HG02885 (cell line): Measurements from ENCODE around the gene ACOT7.
"Not testable (repeated sequence)": the region's sequence is repeated elsewhere in the genome, so short reads cannot be mapped to it uniquely, and the experiment has no call there.

ENCODE experiments used
- ATAC-seq: cut with Tn5 transposase; IDR thresholded peaks from one replicate; pipeline ENCODE4 v1.9.1; 2021; ENCODE audit warnings: mild to moderate bottlenecking; ENCODE audit not compliant: unreplicated experiment, poor library complexity

The ACOT7 gene

GRCh38 chr1:6321205-6321604, 72.4 kb downstream of the ACOT7 start:
- no peak for ATAC-seq

GRCh38 chr1:6317098-6317760, 76.3 kb downstream of the ACOT7 start:
- no peak for ATAC-seq

DNA sequence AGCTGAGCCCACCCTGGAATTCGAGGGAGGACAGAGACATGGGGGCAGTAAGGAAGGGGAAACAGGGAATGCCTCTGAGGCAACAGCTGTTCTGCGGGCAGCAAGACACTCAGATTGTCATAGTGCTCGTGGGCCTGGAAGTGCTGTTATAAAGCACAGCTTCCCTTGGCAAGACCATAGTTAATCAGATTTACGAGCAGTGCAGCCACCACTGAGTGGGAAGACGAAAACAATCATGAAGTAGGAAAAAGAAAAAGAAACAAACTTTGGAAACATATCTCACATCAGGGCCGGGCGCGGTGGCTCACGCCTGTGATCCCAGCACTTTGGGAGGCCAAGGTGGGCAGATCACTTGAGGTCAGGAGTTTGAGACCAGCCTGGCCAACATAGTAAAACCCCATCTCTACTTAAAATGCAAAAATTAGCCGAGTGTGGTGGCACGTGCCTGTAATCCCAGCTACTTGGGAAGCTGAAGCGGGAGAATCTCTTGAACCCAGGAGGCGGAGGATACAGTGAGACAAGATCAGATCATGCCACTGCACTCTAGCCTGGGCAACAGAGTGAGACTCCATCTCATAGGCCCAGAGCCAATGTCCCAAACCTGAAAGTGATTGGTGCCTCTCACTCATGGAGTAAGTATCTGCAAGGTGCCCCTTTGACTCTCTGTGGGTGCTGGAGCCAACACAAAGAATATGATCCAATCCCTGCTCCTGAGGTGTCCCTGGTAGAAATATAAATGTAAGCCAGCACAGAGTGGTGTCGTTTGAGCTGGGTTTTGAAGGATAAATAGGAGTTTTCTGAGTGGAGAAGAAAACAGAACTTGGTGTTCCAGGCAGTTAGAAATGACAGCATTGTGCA, 77.1 kb downstream of the ACOT7 start:
- ATAC-seq, result no peak

DNA sequence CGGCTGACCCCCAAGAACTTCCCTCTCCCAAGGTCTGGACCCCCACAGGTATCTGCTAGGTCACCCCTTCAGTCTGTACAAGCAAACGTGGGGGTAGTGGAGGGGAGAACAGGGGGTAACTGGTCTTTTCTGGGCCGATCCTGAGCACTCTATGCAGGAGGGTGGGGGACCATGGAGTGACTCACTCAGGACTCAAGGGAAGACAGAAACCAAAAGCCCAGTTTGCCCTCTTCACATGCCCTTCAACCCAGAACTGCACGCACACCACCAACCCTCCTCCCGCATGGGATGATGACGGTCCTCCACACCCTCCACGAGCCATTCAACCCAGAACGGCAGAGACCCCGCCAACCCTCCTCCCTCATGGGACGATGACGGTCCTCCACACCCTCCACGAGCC, 79.1 kb downstream of the ACOT7 start:
- ATAC-seq, result no peak

GRCh38 chr1:6313393-6314200, 80.0 kb downstream of the ACOT7 start:
- no peak for ATAC-seq

DNA sequence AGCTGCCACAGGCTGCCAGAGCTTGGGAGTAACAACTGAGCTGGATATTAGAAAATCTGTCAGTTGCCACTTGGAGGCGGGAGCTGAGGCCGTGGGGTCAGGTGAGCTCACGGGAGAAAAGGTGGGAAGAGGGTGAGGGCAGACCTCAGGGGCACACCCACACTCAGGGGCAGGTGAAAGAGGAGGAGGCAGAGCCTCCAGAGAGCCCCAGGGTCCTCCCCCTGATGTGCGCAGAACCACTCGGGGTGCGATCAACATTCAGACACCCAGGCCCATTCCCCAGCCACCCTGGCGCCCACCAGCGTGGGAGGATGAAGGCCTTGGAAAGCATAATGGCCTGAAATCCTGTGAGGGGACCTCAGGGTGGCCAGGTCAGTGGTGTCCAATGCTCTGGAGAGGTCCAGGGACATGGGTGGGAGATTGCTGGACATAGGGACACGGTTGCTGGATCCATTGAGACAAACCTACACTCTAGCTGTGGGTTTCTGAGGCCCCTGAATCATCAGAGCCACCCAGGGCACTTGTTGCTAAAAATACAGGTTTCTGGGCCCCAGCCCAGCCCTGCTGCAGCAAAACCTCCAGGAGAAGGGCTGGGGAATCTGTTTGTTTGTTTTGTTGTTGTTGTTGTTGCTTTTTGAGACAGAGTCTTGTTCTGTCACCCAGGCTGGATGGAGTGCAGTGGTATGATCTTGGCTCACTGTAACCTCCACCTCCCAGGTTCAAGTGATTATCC, 83.3 kb downstream of the ACOT7 start:
- ATAC-seq, result no peak

GRCh38 chr1:6309564-6309963, 84.0 kb downstream of the ACOT7 start:
- ATAC-seq, result no peak

GRCh38 chr1:6308449-6308848, 85.1 kb downstream of the ACOT7 start:
- no peak for ATAC-seq

GRCh38 chr1:6307682-6308081, 85.9 kb downstream of the ACOT7 start:
- ATAC-seq, result not testable (repeated sequence)

GRCh38 chr1:6307099-6307498, 86.5 kb downstream of the ACOT7 start:
- ATAC-seq, result no peak

DNA sequence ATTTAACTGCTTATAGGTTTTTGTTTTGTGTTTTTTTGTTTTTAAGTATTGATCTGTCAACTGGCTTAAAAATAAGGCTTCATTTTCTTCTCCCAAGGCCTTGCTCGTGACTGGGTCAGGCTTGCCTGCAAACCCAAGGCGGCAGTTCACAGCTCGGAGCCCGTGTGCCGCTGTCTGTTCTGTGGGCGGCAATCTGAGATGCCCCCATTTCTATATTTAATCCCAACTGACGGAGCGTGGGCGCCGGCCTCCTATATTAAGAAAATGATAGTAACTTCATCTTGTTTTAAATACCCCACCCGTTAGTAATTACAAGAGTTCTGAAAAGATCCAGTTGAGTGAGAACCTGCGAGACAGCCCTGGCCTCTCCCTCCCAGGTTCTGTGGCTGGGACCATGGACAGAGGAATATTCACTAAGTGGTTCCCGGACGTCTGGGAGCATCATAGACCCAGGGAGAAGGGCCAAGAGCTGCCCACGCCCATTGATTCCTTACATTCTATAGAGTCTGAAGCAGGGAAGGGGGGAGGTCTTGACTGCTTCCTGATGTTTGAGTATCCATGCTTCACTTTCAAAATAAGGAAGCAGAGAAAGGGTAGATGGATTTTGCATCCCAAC, 90.1 kb downstream of the ACOT7 start:
- ATAC-seq, result no peak

DNA sequence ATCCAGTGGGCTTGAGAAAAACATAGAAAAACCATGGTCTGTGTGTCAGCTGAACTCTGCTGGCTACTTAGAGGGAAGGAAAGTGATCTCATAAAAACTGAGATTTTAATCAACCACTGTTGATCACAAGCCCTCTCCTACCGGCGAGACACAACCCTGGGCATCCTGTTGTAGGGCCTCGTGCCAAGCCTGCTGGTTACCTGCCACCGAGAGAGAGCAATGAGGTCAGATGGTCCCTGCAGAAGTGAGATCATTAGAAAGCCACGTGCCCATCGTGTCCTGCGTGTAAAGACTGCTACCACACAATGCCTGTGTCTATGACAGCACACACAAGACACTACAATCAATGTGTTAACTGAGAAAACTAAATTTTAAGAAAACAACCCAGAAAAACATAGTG, 91.0 kb downstream of the ACOT7 start:
- ATAC-seq, result no peak

DNA sequence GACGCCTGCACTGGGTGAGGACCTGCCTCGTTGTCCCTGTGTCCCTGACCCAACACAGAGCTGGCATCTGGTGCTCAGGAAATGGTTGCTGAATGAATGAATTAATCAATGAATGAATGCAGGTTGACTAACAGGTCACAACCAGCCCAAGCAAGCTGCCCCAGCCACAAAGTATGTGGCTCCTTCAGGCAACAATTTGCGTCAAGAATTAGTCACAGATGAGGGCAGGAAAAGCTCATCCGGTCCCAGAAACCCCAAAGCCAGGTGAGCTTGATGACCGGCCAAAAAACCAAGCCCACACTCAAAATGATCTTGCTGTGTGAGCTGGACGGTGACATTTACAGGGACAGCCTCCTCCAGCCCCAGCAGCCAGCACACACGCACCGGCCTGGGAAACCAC, 92.0 kb downstream of the ACOT7 start:
- no peak for ATAC-seq

DNA sequence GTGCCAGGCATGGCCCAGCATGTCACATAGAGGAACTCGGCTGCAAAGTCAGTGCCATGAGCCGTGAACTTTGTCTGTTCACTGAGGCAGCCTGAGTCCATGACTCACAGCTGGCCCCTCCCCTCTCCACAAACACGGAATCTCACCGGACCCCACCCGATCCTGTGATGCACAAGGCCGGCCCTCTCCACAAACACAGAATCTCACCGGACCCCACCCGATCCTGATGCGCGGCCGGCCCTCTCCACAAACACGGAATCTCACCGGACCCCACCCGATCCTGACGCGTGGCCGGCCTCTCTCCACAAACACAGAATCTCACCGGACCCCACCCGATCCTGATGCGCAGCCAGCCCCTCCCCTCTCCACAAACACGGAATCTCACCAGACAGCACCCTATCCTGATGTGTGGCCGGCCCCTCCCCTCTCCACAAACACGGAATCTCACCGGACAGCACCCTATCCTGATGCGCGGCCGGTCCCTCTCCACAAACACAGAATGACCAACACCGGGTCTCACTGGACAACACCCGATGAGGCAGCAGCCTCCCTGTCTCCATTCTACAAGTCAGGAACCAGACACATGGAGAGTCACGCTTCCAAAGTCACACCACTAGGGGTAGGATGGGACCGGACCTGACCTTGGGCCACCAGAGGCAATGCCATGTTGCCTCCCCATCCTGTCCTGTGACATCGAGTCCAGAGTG, 93.1 kb downstream of the ACOT7 start:
- ATAC-seq, result no peak

DNA sequence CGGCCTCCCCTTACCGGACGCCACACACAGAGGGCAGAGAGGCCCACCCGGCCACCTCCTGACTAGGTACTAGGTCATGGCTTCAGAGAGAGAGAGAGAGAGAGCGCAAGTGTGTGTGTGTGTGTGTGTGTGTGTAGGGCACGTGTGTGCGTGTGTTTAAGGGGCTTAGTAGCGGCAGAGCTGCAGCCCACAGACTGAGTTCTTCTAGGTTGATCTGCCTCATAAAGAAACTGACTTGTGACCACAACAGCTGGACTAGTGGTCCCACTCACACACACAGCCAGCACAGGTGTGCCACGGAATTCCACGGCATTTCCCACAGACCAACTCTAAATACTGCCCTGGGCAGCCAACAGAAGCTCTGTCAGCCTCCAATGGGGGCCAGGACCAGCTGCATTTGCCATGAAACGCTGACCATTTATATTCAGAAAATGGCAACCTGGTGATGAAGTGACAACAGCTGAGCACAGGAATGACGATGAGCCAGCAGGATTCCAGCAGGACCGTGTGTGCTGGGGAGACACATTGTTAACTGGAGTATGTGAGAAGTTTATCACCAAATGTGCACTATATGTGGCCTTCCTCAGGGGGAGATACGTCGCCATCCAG, 93.9 kb downstream of the ACOT7 start:
- ATAC-seq, result no peak

GRCh38 chr1:6298940-6299465, 94.6 kb downstream of the ACOT7 start:
- no peak for ATAC-seq

DNA sequence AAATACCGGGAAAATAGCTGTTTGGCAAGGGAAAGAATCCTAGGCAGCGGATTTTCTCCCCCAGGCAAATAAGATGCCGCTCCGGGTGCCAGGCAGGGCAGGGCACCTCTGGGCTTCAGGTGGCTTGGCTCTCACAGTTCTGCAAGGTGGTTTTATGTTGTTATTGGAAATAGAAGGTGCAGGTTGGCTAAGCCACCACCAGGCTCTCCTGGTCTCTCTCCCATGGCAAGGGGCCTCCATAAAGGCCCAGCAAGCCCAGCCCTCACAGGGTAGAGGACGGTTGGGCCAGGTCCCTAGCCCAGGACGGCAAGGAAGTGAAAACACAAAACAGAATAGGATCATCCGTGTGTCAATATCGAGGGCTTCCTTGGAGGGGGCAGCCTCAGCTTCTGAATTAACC, 95.0 kb downstream of the ACOT7 start:
- ATAC-seq, result no peak

DNA sequence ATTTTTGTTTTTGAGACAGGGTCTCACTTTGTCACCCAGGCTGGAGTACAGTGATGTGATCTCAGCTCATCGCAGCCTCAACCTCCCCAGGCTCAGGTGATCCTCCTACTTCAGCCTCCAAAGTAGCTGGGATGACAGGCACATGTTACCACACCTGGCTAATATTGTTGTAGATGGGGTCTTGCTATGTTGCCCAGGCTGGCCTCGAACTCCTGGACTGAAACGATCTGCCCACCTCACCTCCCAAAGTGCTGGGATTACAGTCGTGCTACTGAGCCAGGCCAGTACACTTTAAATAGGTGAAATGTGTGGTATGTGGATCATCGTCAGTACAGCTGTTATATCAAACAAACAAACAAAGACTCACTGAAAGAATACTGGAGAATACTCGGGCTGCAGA, 97.7 kb downstream of the ACOT7 start:
- no peak for ATAC-seq
